A673 (cell line): ENCODE measurements around the gene SCGB3A2. TPM values are rescaled to one million over a fixed set of nuclear protein-coding genes. Genes with fewer than 3 reads are reported as not detected.

Source experiments
- BruUV-seq: library from RNA; stranded (reverse); fragments of 400-500 nt; replicated peaks from 2 replicates; lab custom pipeline; 2021; lab: Mats Ljungman, UMichigan
- CTCF ChIA-PET: fragments of 300-600 bp; sonication (Branson Sonifier 250); formaldehyde crosslinking; loops from one replicate; lab custom pipeline; 2022; ENCODE audit warnings: antibody characterized with exemption; lab: Charles Lee
- POLR2A ChIA-PET: fragments of 300-600 bp; sonication (Branson Sonifier 250); formaldehyde crosslinking; loops from one replicate; lab custom pipeline; 2022; ENCODE audit warnings: antibody characterized with exemption; ENCODE audit not compliant: low non-redundant PET; lab: Charles Lee
- DNase-seq: peaks from one replicate; pipeline ENCODE4 v3.0.0-alpha.2; 2015; ENCODE audit warnings: low spot score
- H3K27ac ChIP-seq: fragments of 200-600 bp; sonication (generic); 2 replicates; pipeline ENCODE4 v1.5.1; 2016; ENCODE audit warnings: mixed run types, low read depth, mild to moderate bottlenecking, mixed read lengths, antibody characterized with exemption, low read length; ENCODE audit not compliant: poor library complexity, severe bottlenecking
- H3K27me3 ChIP-seq: fragments of 200-600 bp; sonication (generic); replicated peaks from 2 replicates; pipeline ENCODE4 v1.6.1; 2017; ENCODE audit warnings: mixed run types, low read depth, mild to moderate bottlenecking, mixed read lengths, antibody characterized with exemption, low read length; ENCODE audit not compliant: insufficient read depth, poor library complexity
- H3K36me3 ChIP-seq: fragments of 200-600 bp; sonication (generic); 2 replicates; pipeline ENCODE4 v1.6.1; 2016; ENCODE audit warnings: mixed run types, mild to moderate bottlenecking, mixed read lengths, antibody characterized with exemption, low read length; ENCODE audit not compliant: insufficient read depth, poor library complexity, severe bottlenecking
- H3K4me1 ChIP-seq: fragments of 200-600 bp; sonication (generic); 2 replicates; pipeline ENCODE4 v1.6.1; 2017; ENCODE audit warnings: mixed run types, mild to moderate bottlenecking, mixed read lengths, antibody characterized with exemption, low read length; ENCODE audit not compliant: insufficient read depth, poor library complexity, severe bottlenecking
- H3K4me3 ChIP-seq: fragments of 200-600 bp; sonication (generic); 2 replicates; pipeline ENCODE4 v1.5.1; 2016; ENCODE audit warnings: low read depth, mixed run types, mild to moderate bottlenecking, mixed read lengths, low read length; ENCODE audit not compliant: poor library complexity, severe bottlenecking
- H3K9me3 ChIP-seq: fragments of 200-600 bp; sonication (generic); 2 replicates; pipeline ENCODE4 v1.6.1; 2016; ENCODE audit warnings: mixed run types, low read depth, mild to moderate bottlenecking, mixed read lengths, antibody characterized with exemption, low read length; ENCODE audit not compliant: poor library complexity, severe bottlenecking
- EZH2 ChIP-seq: fragments of 200-600 bp; sonication (generic); IDR thresholded peaks from 2 replicates; pipeline ENCODE4 v1.6.1; 2017; ENCODE audit warnings: borderline replicate concordance, low read depth, mild to moderate bottlenecking, mixed read lengths, antibody characterized with exemption, low read length; ENCODE audit not compliant: poor library complexity, severe bottlenecking
- intact Hi-C: fragments of 100-400 bp; cut with micrococcal nuclease; formaldehyde crosslinking; loops from one replicate; pipeline ENCODE4 v1.10.0; 2022; ENCODE audit not compliant: unreplicated experiment
- total RNA-seq: library from RNA; stranded (reverse); gene quantifications from 2 replicates; pipeline ENCODE4 v1.2.3, GENCODE V29; 2021
- TF ChIP-seq, protein P1 (sequence below): fragments of 300-800, 200-600 bp; sonication (generic); conservative IDR thresholded peaks from 2 replicates; pipeline ENCODE4 v1.5.1; 2017; ENCODE audit warnings: low read depth, mild to moderate bottlenecking, antibody characterized with exemption, low read length, moderate library complexity, mixed read lengths

Gene SCGB3A2
- total RNA-seq, 1 experiment from 2014 or later, result not detected

DNA sequence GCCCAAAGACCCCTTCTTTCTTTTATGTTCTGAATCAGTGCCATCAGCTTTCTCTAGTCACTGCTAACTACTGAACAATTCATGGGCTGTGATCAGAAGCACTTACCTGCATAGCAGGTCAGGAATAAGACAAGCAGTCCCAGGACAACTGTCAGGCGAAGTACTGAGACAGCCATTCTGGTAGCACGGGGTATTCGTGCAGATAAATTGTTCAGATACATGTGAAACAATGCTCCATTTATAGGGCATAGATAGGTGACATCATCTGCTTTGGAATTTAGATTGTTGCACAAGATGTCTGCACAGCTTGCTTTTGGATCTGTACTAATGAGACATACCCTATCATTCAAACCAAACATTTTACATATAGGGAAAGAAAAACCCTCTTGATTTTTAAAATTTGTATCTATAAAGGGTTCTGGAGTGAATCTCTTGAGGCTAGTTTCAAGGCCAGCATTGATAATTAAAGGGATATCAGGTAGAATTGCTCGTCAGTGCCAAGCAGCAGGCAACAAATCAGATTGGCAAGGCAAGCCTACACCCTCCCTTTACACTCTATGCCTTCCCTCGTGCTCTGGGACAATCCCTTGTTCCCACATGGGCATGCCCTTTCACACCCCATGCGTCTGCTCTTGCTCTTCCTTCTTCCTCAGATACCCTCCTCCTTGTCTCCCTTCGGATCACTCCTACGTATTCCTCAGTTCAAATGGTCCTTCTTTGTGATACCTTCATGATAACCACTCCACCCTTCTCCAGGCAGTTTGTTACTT lies 28.0 kb downstream of the SCGB3A2 start, which contains the start of gene C5orf46:
Gene C5orf46 (minus strand): TSS at position 213 of the 770 bp plus-strand sequence. CDS start 37 bp downstream, at position 176.
- no TSS peak for BruUV-seq
- DNase-seq, result peak; percentile 26
- H3K4me3 ChIP-seq, result no peak within 1 kb of the TSS
- no peaks in the 10 kb centered on the region for H3K4me1 ChIP-seq
- TF ChIP-seq, protein P1, sequence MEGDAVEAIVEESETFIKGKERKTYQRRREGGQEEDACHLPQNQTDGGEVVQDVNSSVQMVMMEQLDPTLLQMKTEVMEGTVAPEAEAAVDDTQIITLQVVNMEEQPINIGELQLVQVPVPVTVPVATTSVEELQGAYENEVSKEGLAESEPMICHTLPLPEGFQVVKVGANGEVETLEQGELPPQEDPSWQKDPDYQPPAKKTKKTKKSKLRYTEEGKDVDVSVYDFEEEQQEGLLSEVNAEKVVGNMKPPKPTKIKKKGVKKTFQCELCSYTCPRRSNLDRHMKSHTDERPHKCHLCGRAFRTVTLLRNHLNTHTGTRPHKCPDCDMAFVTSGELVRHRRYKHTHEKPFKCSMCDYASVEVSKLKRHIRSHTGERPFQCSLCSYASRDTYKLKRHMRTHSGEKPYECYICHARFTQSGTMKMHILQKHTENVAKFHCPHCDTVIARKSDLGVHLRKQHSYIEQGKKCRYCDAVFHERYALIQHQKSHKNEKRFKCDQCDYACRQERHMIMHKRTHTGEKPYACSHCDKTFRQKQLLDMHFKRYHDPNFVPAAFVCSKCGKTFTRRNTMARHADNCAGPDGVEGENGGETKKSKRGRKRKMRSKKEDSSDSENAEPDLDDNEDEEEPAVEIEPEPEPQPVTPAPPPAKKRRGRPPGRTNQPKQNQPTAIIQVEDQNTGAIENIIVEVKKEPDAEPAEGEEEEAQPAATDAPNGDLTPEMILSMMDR, result no peak
- no peak for TF ChIP-seq EZH2
- CTCF ChIA-PET, result no interaction called here
- H3K27ac ChIP-seq, result no peak within 1 kb of the TSS
- intact Hi-C loops, result no loop called here
- no peaks in the 10 kb centered on the region for H3K36me3 ChIP-seq
- POLR2A ChIA-PET, result no interaction called here
- H3K27me3 ChIP-seq, result no peaks in the 10 kb centered on the region
- no peaks in the 10 kb centered on the region for H3K9me3 ChIP-seq

DNA sequence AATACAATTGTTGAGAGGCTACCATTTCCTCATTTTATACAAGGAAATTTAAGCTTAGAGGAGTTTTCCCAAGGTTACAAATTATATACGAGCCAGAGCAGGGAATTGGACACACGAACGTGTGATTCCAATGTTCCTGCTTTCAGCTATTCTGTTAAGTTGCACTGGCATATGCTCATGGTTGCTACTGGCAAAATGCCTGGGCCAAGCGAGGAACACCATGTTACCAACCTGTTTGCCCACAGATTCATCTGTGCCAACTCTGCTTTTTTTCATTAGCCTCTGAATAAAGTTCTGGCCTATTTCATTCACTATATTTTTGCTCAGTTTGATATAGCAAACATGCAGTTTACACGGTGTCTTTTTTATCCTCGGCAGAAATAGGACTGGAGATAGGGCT lies 32.9 kb downstream of the SCGB3A2 start:
- Histone ChIP-seq H3K9me3 (no peaks in the 10 kb centered on the region), H3K36me3 (no peaks in the 10 kb centered on the region), H3K4me1 (no peaks in the 10 kb centered on the region), H3K27ac (no peak overlapping the region), H3K27me3 (no peaks in the 10 kb centered on the region), H3K4me3 (no peak overlapping the region)
- BruUV-seq, result no TSS peak
- intact Hi-C loops, result no loop called here
- DNase-seq, result no peak
- TF ChIP-seq, protein P1, result no peak
- TF ChIP-seq EZH2, result no peak
- POLR2A ChIA-PET, result interaction anchor here (0.7 kb wide), 1 partner anchor 1258 kb away, joined by 8 read pairs; no protein-coding TSS in a partner anchor
- CTCF ChIA-PET, result no interaction called here

DNA sequence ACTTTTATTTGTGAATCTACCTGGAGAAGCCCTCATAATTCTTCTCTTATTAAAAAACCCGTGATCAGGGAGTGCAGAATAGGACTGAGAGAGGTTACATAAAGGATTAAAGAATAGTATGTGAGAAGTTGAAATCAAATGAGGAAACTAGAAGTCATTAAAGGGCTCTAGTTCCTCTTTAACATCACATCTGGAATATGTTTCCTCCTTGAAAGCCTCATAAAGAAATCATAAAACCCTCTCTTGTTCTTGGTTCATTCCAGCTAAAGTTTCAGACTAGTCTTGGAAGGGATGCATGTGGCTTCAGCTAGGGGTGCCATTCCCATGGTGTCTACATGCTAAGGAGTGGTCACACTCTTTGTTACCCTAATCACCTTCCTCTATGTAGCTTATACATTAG lies 33.5 kb downstream of the SCGB3A2 start:
- H3K4me1 ChIP-seq, result no peaks in the 10 kb centered on the region
- DNase-seq, result peak; percentile 23
- no peaks in the 10 kb centered on the region for H3K27me3 ChIP-seq
- ChIA-PET CTCF (no interaction called here), POLR2A (no interaction called here)
- no peak for TF ChIP-seq EZH2
- TF ChIP-seq, protein P1, result no peak
- no peak overlapping the region for H3K4me3 ChIP-seq
- H3K36me3 ChIP-seq, result no peaks in the 10 kb centered on the region
- H3K27ac ChIP-seq, result no peak overlapping the region
- intact Hi-C loops, result no loop called here
- BruUV-seq, result no TSS peak
- H3K9me3 ChIP-seq, result no peaks in the 10 kb centered on the region
